ENCODE results near the gene VPS18. TPM values are rescaled to one million over a fixed set of nuclear protein-coding genes. Genes with fewer than 3 reads are reported as not detected.
A peak's percentile ranks its signal among the peaks of the same experiment; 100 is the strongest.

Gene VPS18
- total RNA-seq, 1 experiment from 2014 or later: 9.6 TPM

DNA sequence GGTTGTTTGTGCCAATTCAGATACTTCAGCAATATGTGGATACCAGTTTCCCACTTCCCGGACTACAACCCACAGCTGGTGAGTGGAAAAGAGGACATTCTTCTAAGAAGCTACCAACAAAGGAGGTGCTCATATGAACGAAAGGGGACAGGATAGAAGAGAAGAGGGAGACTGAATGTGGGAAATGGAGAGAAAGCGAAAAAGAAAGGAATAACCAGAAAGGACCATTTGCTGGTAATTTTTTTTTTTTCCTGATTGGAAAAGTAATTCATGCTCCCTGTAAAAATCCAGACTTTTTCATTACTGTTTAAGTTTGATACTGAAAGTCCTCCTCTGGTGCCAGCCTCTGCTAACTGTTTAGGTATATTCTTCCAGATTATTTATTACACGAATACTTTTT lies 57.5 kb downstream of the VPS18 start:
- Histone ChIP-seq H3K9me3 (ENCODE audit: insufficient read depth, low read depth) (no peaks in the 10 kb centered on the region), H3K27me3 (ENCODE audit: insufficient read depth, low read depth) (no peaks in the 10 kb centered on the region), H3K27ac (no peak overlapping the region; the same call in 1 of the 2 replicates), H3K4me2 (peak overlapping the region; percentile 93), H3K4me1 (replicated peaks; ENCODE audit: insufficient read depth) (peaks cover 13% of the 10 kb centered on the region), H3K9me2 (ENCODE audit: insufficient read depth) (no peaks in the 10 kb centered on the region), H2AFZ (no peak overlapping the region), H3F3A (ENCODE audit: insufficient read depth, low read depth) (peaks cover 8% of the 10 kb centered on the region), H4K20me1 (ENCODE audit: insufficient read depth) (peaks cover 23% of the 10 kb centered on the region), H3K79me2 (ENCODE audit: low read depth) (0 out of 2 replicates have a peak, but pooled peaks cover 4% of the 10 kb centered on the region), H3K36me3 (ENCODE audit: low read depth) (0 out of 2 replicates have a peak, but pooled peaks cover 9% of the 10 kb centered on the region), H3K4me3 (peak overlapping the region; percentile 83)
- POLR2A ChIA-PET (ENCODE audit: unreplicated experiment): interaction anchor here (0.5 kb wide), 1 partner anchor 224 kb away, joined by 4 read pairs; no protein-coding TSS in a partner anchor
- intact Hi-C loops (cut with micrococcal nuclease; ENCODE audit: unreplicated experiment): loop anchor here (2.0 kb wide), 1 partner anchor 21 kb away; no protein-coding TSS in a partner anchor
- BruUV-seq (replicated peaks): no TSS peak
- CTCF ChIA-PET: no interaction called here
- TF ChIP-seq EZH2 (IDR thresholded peaks at IDR 0.05; ENCODE audit: low read depth): no peak
- TF ChIP-seq, protein P1, sequence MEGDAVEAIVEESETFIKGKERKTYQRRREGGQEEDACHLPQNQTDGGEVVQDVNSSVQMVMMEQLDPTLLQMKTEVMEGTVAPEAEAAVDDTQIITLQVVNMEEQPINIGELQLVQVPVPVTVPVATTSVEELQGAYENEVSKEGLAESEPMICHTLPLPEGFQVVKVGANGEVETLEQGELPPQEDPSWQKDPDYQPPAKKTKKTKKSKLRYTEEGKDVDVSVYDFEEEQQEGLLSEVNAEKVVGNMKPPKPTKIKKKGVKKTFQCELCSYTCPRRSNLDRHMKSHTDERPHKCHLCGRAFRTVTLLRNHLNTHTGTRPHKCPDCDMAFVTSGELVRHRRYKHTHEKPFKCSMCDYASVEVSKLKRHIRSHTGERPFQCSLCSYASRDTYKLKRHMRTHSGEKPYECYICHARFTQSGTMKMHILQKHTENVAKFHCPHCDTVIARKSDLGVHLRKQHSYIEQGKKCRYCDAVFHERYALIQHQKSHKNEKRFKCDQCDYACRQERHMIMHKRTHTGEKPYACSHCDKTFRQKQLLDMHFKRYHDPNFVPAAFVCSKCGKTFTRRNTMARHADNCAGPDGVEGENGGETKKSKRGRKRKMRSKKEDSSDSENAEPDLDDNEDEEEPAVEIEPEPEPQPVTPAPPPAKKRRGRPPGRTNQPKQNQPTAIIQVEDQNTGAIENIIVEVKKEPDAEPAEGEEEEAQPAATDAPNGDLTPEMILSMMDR (conservative IDR thresholded peaks at IDR 0.05): no peak
- DNase-seq: no peak

GRCh38 chr15:40952301-40952900 lies 58.2 kb downstream of the VPS18 start:
- H3F3A ChIP-seq (ENCODE audit: insufficient read depth, low read depth): peaks cover 8% of the 10 kb centered on the region
- H3K79me2 ChIP-seq (ENCODE audit: low read depth): 0 out of 2 replicates have a peak, but pooled peaks cover 4% of the 10 kb centered on the region
- no peaks in the 10 kb centered on the region for H3K9me3 ChIP-seq (ENCODE audit: insufficient read depth, low read depth)
- H3K27me3 ChIP-seq (ENCODE audit: insufficient read depth, low read depth): no peaks in the 10 kb centered on the region
- DNase-seq: no peak
- POLR2A ChIA-PET (ENCODE audit: unreplicated experiment): no interaction called here
- intact Hi-C loops (cut with micrococcal nuclease; ENCODE audit: unreplicated experiment): loop anchor here (2.0 kb wide), 1 partner anchor 20 kb away; no protein-coding TSS in a partner anchor
- CTCF ChIA-PET: interaction anchor here (0.5 to 1.4 kb wide), 2 partner anchors 11 to 266 kb away, joined by 5 to 14 read pairs; no protein-coding TSS in a partner anchor
- TF ChIP-seq, protein P1 (conservative IDR thresholded peaks at IDR 0.05): no peak
- no peak for TF ChIP-seq EZH2 (IDR thresholded peaks at IDR 0.05; ENCODE audit: low read depth)
- TSS peak; percentile 84 for BruUV-seq (replicated peaks)
- peaks cover 13% of the 10 kb centered on the region for H3K4me1 ChIP-seq (replicated peaks; ENCODE audit: insufficient read depth)
- H3K36me3 ChIP-seq (ENCODE audit: low read depth): 0 out of 2 replicates have a peak, but pooled peaks cover 9% of the 10 kb centered on the region
- H3K9me2 ChIP-seq (ENCODE audit: insufficient read depth): no peaks in the 10 kb centered on the region
- H3K4me3 ChIP-seq: peak overlapping the region; percentile 83
- H3K4me2 ChIP-seq: peak overlapping the region; percentile 93
- peak overlapping the region; percentile 75 for H2AFZ ChIP-seq
- H3K27ac ChIP-seq: peak overlapping the region; percentile 98
- peaks cover 28% of the 10 kb centered on the region for H4K20me1 ChIP-seq (ENCODE audit: insufficient read depth)

GRCh38 chr15:40952901-40953712 lies 58.9 kb downstream of the VPS18 start, which contains the start of gene CHAC1:
Gene CHAC1, plus strand, starts transcription at chr15:40953471. Its CDS starts 113 bp downstream, at chr15:40953584.
- H3K36me3 ChIP-seq (ENCODE audit: low read depth): 0 out of 2 replicates have a peak, but pooled peaks cover 9% of the 10 kb centered on the region
- POLR2A ChIA-PET (ENCODE audit: unreplicated experiment): interaction anchor here (0.6 kb wide), 3 partner anchors 32 to 1323 kb away, joined by 3 to 12 read pairs (median 4); no protein-coding TSS in a partner anchor
- H2AFZ ChIP-seq: peak within 1 kb of the TSS; percentile 75
- H3F3A ChIP-seq (ENCODE audit: insufficient read depth, low read depth): peaks cover 8% of the 10 kb centered on the region
- peak; percentile 86 to 94 for DNase-seq
- H4K20me1 ChIP-seq (ENCODE audit: insufficient read depth): peaks cover 28% of the 10 kb centered on the region
- peaks cover 13% of the 10 kb centered on the region for H3K4me1 ChIP-seq (replicated peaks; ENCODE audit: insufficient read depth)
- H3K4me2 ChIP-seq: peak within 1 kb of the TSS; percentile 93
- intact Hi-C loops (cut with micrococcal nuclease; ENCODE audit: unreplicated experiment): loop anchor here (2.0 kb wide), 1 partner anchor 20 kb away; no protein-coding TSS in a partner anchor
- peak within 1 kb of the TSS; percentile 98 for H3K27ac ChIP-seq
- no TSS peak for BruUV-seq (replicated peaks)
- no peaks in the 10 kb centered on the region for H3K27me3 ChIP-seq (ENCODE audit: insufficient read depth, low read depth)
- no peaks in the 10 kb centered on the region for H3K9me3 ChIP-seq (ENCODE audit: insufficient read depth, low read depth)
- peak within 1 kb of the TSS; percentile 83 for H3K4me3 ChIP-seq
- no peak for TF ChIP-seq EZH2 (IDR thresholded peaks at IDR 0.05; ENCODE audit: low read depth)
- TF ChIP-seq, protein P1 (conservative IDR thresholded peaks at IDR 0.05): no peak
- CTCF ChIA-PET: interaction anchor here (0.5 to 1.4 kb wide), 2 partner anchors 12 to 265 kb away, joined by 5 to 14 read pairs; no protein-coding TSS in a partner anchor
- H3K79me2 ChIP-seq (ENCODE audit: low read depth): 0 out of 2 replicates have a peak, but pooled peaks cover 4% of the 10 kb centered on the region
- H3K9me2 ChIP-seq (ENCODE audit: insufficient read depth): no peaks in the 10 kb centered on the region

Measured in PC-9 (cell line).